Right kidney (tissue), 9 donors: ENCODE results near the gene OR6B3.

Experiments used
- DNase-seq: peaks from one replicate; pipeline ENCODE4 v3.0.0-alpha.2; 2016
- long read RNA-seq, 8 donors: transcript quantifications; one replicate each; lab custom pipeline, GENCODE V29; 2026

The OR6B3 gene
- long read RNA-seq, donor 1, result 0 reads
- long read RNA-seq, donor 2, partial matches to known transcripts, result 0 of 1 reads
- long read RNA-seq, donor 2, other reads (novel, unspliced or antisense), result 0 of 1 reads
- long read RNA-seq, donor 3, result 0 reads
- long read RNA-seq, donor 4, result 0 reads
- long read RNA-seq, donor 5, result 0 reads
- long read RNA-seq, donor 6, result 0 reads
- long read RNA-seq, donor 7, result 0 reads
- long read RNA-seq, donor 8, result 0 reads

DNA sequence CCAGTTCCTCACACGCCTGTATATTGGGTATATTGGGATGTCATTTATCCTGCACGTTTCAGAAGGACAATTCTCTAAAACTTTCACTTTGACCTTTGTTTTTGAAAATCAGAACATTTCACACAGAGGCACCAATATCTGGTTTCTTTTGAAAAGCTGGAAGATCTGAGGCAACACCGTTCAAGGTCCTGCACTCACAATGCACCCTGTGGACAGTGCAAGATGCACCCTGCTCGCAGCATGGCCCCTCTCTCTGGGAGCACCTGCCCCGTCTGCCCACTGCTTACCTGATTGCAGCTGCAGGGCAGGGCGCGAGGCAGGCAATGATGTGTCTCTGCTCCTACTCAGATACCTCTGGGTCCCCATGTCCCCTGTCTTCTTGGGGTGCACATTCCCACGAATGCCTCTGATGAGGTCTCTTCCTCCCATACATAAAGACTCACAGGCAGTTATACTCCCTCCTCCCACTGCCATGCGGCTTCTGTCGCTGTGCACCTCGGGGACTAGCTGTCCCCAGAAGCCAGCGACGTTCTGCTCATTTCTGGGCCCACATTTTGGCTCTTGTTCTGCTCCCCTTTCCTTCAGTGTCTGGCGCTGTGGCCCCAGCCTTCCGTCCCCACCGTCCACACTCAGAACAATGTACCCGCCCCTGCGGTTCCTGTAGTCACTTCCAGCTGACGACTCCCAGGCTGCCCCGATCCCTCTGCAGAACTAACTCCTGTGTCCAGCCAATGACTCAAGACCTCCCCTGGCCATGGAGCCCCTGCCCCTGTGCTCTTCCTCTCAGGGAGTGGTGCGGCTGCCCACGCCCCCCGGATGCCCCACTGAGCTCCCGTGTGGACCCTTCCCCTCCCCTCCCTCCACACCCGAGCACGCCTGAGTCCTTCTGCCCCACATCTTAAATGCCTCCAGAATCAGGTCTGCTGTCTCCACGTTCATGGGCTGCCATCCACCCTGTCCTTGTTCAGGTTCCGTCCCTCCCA, at the start of gene OR6B3:
TSS of gene OR6B3 (minus strand) at position 349 of the 983 bp plus-strand sequence.
- DNase-seq, result no peak

DNA sequence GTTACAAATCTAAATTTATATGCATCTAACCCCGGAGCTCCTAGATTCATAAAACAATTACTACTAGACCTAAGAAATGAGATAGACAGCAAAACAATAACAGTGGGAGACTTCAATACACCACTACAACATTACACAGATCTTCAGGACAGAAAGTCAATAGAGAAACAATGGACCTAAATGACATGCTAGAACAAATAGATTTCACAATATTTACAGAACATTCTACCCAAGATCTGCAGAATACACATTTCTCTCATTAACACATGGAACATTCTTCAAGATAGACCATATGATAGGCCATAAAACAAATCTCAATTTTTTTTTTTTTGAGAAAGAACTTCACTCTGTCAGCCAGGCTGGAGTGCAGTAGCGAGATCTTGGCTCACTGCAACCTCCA, 45.0 kb upstream of the OR6B3 start:
- no peak for DNase-seq

- DNase-seq, result peak; percentile 18
Observed at GRCh38 chr2:240095556-240096523, 42.5 kb upstream of the OR6B3 start.

DNA sequence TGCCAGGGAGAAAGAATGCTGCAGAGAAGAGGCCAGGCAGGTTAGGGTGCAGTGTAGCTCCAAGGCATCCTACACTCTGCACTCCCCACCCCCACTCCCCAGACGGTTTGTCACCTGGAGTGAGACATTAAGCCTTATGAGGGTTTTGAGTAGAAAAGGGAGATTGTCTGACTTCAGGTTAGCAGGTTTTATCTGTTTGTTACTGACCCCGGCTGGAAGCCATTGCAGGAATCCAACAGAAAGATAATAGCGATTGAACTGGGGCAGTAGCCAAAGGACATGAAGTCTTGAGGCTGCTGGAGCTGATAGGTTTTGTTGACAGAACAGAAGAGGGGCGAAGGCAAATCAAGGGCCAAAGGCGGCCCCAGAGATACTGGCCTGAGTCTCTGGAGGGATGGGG, 36.0 kb upstream of the OR6B3 start:
- DNase-seq, result no peak

DNA sequence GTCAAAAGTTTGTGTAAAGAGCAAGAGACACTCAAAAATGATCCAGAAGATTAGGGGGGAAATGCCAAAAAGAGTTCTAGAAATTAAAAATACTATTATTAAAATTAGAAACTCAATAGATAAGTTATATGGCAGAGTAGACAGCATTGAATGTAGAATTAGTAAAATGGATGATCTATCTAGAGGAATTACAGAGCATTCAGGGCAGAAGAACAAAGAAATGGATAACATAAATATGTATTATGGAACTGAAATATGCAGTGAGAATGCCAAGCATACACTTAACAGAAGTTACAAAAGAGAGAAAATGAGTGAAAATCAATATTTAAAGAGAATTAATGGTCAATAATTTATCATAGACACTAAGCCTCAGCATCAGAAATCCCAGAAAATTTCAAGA, 33.2 kb upstream of the OR6B3 start:
- DNase-seq, result no peak

GRCh38 chr2:240078631-240079030, 25.3 kb upstream of the OR6B3 start:
- no peak for DNase-seq

- DNase-seq, result no peak
Observed at GRCh38 chr2:240077442-240077841, 24.1 kb upstream of the OR6B3 start.

GRCh38 chr2:240074545-240074944, 21.2 kb upstream of the OR6B3 start:
- DNase-seq, result no peak

DNA sequence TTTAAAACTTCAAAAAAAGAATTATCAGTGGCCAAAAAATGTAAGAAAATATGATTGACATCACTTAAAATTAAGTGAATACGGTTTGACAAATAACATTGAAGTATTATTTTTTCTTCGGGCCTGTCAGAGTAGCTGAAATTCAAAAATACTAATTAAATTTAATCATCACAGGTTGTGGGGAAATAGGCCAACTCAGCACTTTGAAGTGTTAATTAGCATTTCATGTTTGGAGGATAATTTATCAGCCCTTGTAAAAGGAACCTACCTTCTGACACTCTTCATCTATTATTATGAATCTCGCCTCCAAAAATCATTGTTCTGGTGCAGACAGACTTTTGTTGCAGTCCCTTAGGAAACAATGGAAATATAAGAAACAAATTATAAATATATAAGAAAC, 17.6 kb upstream of the OR6B3 start:
- DNase-seq, result no peak

DNA sequence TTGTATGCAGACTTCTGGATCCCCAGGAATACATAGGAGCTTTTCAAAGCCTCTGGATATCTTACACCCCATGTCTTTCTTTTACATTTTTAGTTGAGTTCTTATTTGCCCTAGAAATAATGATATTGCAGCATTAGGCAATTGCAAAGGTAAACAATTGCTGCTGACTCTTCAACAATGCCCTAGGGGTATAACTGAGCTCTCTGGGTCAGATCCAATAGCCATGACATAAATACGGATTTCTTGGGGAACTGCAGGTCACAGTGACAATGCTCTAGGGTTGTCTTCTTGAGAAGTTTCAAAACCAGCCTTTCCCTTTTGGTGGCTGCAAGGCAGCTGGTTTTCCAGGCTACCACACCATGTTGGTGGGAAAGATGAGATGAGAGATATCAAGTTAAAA, 16.5 kb upstream of the OR6B3 start:
- no peak for DNase-seq

GRCh38 chr2:240068193-240068592, 14.9 kb upstream of the OR6B3 start:
- no peak for DNase-seq

DNA sequence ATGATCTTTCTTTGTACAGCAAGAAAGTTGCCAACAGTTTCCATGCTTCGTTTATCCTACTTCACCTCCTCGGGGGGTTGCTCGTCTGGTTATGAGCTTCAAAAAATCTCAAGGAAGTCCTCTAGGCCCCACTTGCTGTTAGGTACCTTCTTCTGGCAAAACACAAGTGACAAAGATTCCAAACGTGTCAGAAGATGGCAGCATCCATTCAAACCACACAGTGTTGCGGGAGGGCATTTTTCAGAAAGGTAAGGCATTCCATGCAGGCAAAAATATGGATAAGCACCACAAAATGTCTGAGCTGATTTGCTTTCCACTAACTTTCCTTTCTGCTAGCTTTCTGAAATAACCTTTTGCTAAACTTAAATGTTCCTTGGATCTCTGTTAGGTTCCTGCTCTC, 13.2 kb upstream of the OR6B3 start:
- no peak for DNase-seq

DNA sequence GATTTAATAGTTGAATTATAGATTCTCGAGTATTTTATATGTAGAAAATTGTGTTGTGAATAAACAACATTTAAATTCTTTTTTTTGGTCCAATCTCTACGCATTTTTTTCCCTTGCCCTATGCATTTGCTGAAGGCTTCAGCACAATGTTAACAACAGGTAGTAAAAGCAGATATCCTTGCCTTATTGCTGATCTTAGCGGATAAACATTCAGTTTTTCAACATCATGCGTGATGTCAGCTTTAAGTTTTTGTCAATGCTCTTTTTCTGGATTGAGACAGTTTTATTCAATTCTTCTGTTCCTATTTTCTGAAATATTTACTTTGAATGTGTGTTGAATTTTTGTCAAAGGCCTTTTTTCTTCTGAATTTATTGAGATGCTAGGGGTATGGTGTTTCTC, 11.6 kb upstream of the OR6B3 start:
- no peak for DNase-seq

- DNase-seq, result no peak
Observed at GRCh38 chr2:240060977-240061591, 7.8 kb upstream of the OR6B3 start.

GRCh38 chr2:240056678-240057077, 3.4 kb upstream of the OR6B3 start:
- DNase-seq, result no peak

DNA sequence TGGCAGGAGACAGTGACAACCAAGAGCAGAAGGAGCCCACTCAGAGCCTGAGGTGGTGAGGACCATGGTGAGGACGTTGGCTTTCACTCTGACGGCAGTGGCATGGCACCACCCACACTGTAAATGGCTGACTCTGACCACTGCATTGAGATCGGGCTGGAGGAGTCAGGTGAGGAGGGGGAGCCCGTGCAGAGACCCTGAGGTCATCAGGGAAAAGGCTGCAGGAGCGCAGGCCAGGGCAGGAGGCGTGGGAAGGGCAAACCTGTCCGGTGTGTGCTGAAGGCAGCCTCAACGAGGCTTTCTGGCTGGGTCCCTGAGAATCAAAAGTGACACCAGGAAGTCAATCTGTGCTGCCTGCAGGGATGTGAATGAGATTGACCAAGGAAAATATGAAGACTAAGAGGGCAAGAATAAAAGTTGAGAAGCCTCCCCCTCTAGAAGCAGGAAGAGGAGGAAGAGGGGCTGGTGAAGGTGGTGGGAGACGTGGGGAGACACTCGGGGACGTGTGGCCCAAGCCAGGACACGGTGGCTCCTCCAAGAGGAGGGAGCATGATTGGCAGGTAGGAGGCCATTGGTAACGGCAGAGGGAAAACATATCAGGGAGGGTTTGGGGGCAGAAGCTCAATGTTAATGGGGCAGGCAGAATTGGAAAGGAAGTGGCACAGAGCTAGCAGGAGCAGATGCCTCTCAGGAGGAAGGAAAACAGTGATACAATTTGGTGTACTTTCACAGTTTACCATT, 2.0 kb upstream of the OR6B3 start:
- DNase-seq, result no peak

- DNase-seq, result no peak
Observed at GRCh38 chr2:240052524-240052923, 797 bp downstream of the OR6B3 start.

- no peak for DNase-seq
Observed at GRCh38 chr2:240051697-240052096, 1.6 kb downstream of the OR6B3 start.

DNA sequence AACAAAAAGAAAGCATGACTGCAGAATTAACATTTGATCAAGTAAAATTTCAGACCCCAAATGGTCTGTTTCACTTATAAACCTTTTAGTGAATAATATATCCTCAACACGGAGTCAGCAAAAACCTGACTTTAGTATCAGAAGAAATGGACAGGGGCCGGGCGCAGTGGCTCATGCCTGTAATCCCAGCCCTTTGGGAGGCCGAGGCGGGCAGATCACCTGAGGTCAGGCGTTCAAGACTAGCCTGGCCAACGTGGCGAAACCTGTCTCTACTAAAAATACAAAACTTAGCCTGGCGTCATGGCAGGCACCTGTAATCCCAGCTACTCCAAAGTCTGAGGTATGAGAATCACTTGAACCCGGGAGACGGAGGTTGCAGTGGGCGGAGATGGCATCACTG, 3.0 kb downstream of the OR6B3 start:
- DNase-seq, result no peak

DNA sequence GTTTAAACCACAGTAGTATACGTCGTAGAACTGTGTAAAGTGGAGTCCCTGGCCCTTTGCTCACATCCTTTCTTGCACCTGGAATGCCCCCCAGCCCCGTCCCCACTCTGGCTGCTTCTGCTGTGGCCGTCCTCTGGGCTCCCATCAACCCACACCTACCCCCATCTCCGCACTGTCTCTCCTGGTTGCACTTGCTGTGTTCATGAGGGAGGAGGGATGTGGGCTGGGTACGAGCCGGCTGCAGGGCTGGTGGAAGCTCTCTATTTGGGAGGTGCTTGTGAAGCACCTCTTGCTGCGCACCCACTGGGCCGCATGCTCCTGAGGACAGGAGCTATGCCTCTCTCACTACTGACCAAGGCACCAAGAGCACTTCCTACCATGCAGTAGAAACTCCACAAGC, 5.1 kb downstream of the OR6B3 start:
- no peak for DNase-seq

DNA sequence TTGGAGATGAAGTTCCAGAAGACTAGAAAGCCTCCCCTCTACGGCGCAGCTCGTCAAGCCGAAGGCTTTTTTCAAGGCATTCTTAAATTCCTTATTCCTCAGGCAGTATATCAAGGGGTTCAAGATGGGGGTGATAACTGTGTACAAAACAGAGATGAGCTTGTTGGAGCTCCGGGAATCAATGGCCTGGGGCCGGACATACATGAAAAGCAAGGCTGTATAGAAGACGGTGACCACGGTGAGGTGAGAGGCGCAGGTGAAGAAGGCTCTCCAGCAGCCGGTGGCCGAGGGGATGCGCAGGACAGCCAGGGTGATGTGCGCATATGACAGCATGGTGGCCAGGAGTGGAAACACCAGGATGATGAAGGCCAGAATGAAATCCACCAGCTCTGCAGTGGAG, 8.2 kb downstream of the OR6B3 start:
- DNase-seq, result no peak
